Fibroblast of pulmonary artery (primary cell): ENCODE data around the gene LMBRD1.
A peak's percentile ranks its signal among the peaks of the same experiment; 100 is the strongest.

Source experiments
- DNase-seq: peaks from one replicate; pipeline ENCODE4 v3.0.0-alpha.2; 2010; ENCODE audit warnings: low read depth
- H3K4me3 ChIP-seq: replicated peaks from 2 replicates; pipeline ENCODE4 v1.5.1; 2011; ENCODE audit warnings: low read depth, mild to moderate bottlenecking, control low read depth, low read length, moderate library complexity
- CTCF ChIP-seq: IDR thresholded peaks from 2 replicates; pipeline ENCODE4 v1.5.1; 2011; ENCODE audit warnings: mild to moderate bottlenecking, control low read depth, low read length, inconsistent platforms; ENCODE audit errors: missing control alignments

Gene LMBRD1

GRCh38 chr6:69796642-69797390, at the start of gene LMBRD1:
TSS of gene LMBRD1 (minus strand) at chr6:69797010. CDS start at chr6:69796881, 129 bp downstream.
- peak; percentile 97 for DNase-seq

DNA sequence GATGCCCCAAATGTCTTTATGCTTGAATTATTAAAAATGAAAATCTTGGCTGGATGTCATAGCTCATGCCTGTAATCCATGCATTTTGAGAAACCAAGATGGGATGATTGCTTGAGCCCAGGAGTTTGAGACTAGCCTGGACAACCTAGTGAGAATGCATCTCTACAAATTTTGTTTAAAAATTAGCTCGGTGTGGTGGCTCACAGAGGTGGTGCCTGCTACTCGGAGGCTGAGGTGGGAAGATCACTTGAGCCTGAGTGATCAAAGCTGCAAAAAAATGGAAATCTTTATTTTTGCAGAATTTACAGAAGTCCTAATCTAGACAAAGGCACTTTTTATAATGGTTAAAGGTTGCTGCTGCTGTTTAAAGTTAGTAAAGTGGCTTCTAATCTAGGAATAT, 49.5 kb upstream of the LMBRD1 start:
- DNase-seq = no peak
- H3K4me3 ChIP-seq = no peak overlapping the region
- no peak for TF ChIP-seq CTCF

More at GRCh38 chr6:69796642-69797390, at the start of gene LMBRD1:
- TF ChIP-seq CTCF = peak; percentile 40
- H3K4me3 ChIP-seq = peak within 1 kb of the TSS; percentile 76

- no peak overlapping the region for H3K4me3 ChIP-seq
- no peak for DNase-seq
- no peak for TF ChIP-seq CTCF
These were observed 46.4 kb upstream of the LMBRD1 start for GRCh38 chr6:69843189-69843588.

GRCh38 chr6:69841862-69842261, 45.1 kb upstream of the LMBRD1 start:
- DNase-seq = no peak
- no peak for TF ChIP-seq CTCF
- H3K4me3 ChIP-seq = no peak overlapping the region

GRCh38 chr6:69835414-69836179, 38.8 kb upstream of the LMBRD1 start:
- peak overlapping the region; percentile 43 for H3K4me3 ChIP-seq

GRCh38 chr6:69832558-69832957, 35.7 kb upstream of the LMBRD1 start:
- no peak overlapping the region for H3K4me3 ChIP-seq
- DNase-seq = no peak
- no peak for TF ChIP-seq CTCF

More at GRCh38 chr6:69835414-69836179, 38.8 kb upstream of the LMBRD1 start:
- DNase-seq = peak; percentile 88
- peak; percentile 95 for TF ChIP-seq CTCF
